HG03432 (cell line): ENCODE data around the gene CEP55.

Experiments
- ATAC-seq: cut with Tn5 transposase; IDR thresholded peaks from one replicate; pipeline ENCODE4 v1.9.1; 2021; ENCODE audit warnings: mild to moderate bottlenecking, moderate library complexity; ENCODE audit not compliant: unreplicated experiment

Gene CEP55

GRCh38 chr10:93468461-93469213, 27.8 kb upstream of the CEP55 start:
- ATAC-seq = no peak

GRCh38 chr10:93469454-93469853, 27.0 kb upstream of the CEP55 start:
- no peak for ATAC-seq

- ATAC-seq = no peak
Observed at GRCh38 chr10:93471110-93471651, 25.2 kb upstream of the CEP55 start.

- no peak for ATAC-seq
Observed at GRCh38 chr10:93473161-93473560, 23.3 kb upstream of the CEP55 start.

- ATAC-seq = no peak
Observed at GRCh38 chr10:93473804-93474472, 22.5 kb upstream of the CEP55 start.

- no peak for ATAC-seq
Observed at GRCh38 chr10:93475227-93475626, 21.2 kb upstream of the CEP55 start.

GRCh38 chr10:93475871-93476270, 20.5 kb upstream of the CEP55 start:
- no peak for ATAC-seq

- ATAC-seq = no peak
Observed at GRCh38 chr10:93476756-93477155, 19.7 kb upstream of the CEP55 start.

GRCh38 chr10:93478873-93479272, 17.5 kb upstream of the CEP55 start:
- ATAC-seq = no peak

- ATAC-seq = no peak
Observed at GRCh38 chr10:93481637-93482144, 14.7 kb upstream of the CEP55 start.

GRCh38 chr10:93482145-93482834, 14.1 kb upstream of the CEP55 start, which contains the start of gene MYOF:
Gene MYOF, minus strand, starts transcription at chr10:93482334. Its CDS starts 140 bp downstream, at chr10:93482194.
- ATAC-seq = peak; percentile 81

GRCh38 chr10:93485690-93486089, 10.7 kb upstream of the CEP55 start:
- no peak for ATAC-seq

- no peak for ATAC-seq
Observed at GRCh38 chr10:93488956-93489528, 7.4 kb upstream of the CEP55 start.

GRCh38 chr10:93491602-93492121, 4.8 kb upstream of the CEP55 start:
- ATAC-seq = no peak

GRCh38 chr10:93493162-93493561, 3.2 kb upstream of the CEP55 start:
- ATAC-seq = no peak

GRCh38 chr10:93494494-93494893, 1.9 kb upstream of the CEP55 start:
- no peak for ATAC-seq

GRCh38 chr10:93495654-93496321, 624 bp upstream of the CEP55 start:
- peak; percentile 21 for ATAC-seq

GRCh38 chr10:93498166-93498565, 1.8 kb downstream of the CEP55 start:
- ATAC-seq = no peak

- ATAC-seq = no peak
Observed at GRCh38 chr10:93501650-93502049, 5.2 kb downstream of the CEP55 start.

- peak; percentile 92 for ATAC-seq
Observed at GRCh38 chr10:93503075-93503474, 6.7 kb downstream of the CEP55 start.
